ENCODE data around the gene IL1RAP. TPM values are rescaled to one million over a fixed set of nuclear protein-coding genes. Genes with fewer than 3 reads are reported as not detected.
"Not testable (repeated sequence)": the region's sequence is repeated elsewhere in the genome, so short reads cannot be mapped to it uniquely, and the experiment has no call there.

Gene IL1RAP, protein sequence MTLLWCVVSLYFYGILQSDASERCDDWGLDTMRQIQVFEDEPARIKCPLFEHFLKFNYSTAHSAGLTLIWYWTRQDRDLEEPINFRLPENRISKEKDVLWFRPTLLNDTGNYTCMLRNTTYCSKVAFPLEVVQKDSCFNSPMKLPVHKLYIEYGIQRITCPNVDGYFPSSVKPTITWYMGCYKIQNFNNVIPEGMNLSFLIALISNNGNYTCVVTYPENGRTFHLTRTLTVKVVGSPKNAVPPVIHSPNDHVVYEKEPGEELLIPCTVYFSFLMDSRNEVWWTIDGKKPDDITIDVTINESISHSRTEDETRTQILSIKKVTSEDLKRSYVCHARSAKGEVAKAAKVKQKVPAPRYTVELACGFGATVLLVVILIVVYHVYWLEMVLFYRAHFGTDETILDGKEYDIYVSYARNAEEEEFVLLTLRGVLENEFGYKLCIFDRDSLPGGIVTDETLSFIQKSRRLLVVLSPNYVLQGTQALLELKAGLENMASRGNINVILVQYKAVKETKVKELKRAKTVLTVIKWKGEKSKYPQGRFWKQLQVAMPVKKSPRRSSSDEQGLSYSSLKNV
- total RNA-seq, result 52.6 TPM

DNA sequence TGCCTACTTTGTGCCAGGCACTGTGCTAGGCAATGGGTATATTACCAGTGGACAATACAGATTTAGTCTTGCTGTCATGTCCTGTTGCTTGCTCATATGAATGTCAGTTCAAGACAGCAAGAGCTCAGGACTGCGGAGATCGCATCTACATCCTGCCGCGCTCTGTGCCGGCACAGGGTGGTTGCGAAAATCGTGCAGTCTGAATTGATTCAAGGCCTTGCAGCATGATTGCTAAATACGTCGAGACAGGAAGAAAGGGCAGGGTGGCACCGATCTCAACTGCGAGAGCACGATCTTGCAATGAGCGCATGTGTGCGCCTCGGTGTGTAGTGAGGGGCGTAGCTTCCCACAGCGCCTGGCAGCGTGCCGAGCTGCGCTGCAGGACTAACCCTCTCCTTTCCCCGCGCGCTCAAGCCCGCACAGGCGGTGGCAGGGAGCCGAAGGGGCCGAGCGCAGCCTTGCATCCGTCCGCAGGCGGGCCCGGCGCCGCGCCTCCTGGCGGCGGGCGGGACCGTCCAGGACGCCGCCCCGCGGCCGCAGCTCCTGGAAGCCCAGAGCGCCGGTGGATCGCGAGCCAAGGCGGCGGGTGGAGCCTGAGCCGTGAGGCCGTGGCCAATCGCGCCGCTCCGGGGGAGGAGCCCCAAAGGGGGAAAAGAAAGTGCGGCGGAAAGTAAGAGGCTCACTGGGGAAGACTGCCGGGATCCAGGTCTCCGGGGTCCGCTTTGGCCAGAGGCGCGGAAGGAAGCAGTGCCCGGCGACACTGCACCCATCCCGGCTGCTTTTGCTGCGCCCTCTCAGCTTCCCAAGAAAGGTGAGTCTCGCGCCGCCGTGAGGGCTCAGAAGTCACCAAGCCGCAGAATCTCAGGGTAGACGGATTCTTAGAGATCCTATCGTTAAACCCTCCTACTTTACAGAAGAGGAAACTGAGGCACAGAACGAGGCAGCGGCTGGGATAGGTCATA, at the start of gene IL1RAP:
Gene IL1RAP, plus strand, starts transcription at position 677 of the 962 bp plus-strand sequence. CDS start 50,205 bp downstream, outside the sequence.
- peak; percentile 97 for DNase-seq (ENCODE audit: low spot score)
- ATAC-seq, result peak; percentile 91

DNA sequence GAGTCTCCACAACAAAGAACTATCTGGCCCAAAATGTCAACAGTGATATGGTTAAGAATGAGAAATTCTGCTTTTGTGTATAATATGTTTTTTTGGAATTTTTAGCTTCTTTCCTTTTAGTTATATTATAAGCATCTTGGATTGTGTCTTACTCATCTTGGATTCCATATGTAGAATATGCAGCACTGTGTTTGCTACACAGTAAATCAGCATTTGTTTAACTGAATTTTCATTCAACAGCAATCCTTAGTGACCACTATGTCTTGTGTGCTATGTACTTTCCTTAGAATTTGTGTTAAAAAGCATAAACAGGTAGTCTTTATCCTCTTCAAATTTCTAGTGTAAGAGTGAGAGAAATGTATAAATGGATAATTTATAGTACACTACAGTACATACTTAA, 46.0 kb upstream of the IL1RAP start:
- DNase-seq (ENCODE audit: low spot score) (no peak), ATAC-seq (no peak)

DNA sequence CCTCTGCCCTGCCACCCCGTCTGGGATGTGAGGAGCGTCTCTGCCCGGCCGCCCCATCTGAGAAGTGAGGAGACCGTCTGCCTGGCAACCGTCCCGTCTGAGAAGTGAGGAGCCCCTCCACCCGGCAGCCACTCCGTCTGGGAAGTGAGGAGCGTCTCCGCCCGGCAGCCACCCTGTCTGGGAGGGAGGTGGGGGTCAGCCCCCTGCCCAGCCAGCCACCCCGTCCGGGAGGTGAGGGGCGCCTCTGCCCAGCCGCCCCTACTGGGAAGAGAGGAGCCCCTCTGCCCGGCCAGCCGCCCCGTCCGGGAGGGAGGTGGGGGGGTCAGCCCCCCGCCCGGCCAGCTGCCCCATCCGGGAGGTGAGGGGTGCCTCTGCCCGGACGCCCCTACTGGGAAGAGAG, 40.6 kb upstream of the IL1RAP start:
- DNase-seq (ENCODE audit: low spot score), result not testable (repeated sequence)

DNA sequence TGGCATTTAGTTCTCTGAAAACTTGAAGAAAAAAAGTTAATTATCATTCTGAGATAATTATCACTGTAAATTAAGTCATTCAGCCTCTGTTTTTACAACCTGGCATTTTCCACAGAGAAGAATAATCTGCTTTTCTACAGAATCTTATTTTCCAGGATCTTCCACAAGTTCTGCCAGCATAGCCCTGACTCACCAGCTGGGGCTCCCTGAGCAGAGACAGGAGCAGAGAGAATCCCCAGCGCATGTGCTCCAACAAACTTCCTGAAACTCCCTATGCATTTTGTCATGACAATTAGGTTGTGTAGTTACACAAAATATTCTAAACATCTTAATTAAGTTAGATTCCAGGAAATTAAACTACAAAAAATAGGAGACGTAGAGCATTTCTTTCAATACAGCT, 32.1 kb upstream of the IL1RAP start:
- no peak for DNase-seq (ENCODE audit: low spot score)
- ATAC-seq, result no peak

More for the DNA sequence above, 40.6 kb upstream of the IL1RAP start:
- not testable (repeated sequence) for ATAC-seq

DNA sequence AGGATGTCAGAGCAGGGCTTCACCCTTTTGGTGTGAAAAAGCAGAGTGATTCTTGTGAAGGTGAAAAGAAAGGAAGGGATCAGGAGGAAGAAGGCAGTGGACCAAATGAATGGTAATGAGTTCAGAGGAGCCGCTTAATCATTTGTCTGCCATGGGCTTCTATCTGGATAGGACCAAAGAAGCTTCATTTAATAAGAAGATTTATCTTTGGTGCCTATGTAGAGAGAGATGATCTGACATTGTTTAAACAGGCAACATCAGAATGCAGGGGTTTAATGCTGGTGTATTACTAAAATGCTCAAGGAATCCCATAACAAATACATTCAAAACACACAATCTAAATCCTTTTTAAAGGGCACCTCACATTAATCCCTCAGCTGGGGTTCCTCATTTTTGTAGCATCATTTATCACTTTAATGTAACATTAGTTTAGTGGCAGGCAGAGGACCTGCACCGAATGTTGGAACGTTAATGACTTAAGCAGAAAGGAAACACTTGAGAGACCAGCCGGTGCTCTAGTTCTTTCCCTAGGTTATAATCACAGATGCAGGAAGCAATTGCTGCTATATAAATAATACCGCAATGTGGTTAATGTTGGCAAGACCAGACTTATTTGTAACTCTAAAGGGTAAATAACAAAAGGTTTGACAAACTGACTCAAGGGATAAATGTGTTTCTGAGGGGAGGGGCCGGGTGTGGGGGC, 27.9 kb upstream of the IL1RAP start:
- ATAC-seq, result no peak

DNA sequence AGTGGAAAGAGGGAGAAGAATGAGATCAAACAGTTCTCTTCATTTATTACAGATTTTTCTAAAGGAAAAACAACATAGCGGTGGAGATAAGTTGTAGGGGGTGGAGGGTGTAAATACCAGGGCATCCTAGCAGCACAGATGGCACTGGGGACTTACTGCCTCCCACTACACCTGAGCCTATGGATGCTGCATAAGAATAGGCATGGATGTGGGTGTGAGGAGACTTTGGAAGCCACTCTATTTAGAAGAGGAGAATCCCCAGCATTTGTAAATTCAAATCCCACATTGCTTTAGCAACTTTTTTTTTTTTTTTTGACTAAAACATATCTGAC, 27.4 kb upstream of the IL1RAP start:
- ATAC-seq (no peak), DNase-seq (ENCODE audit: low spot score) (no peak)

More for the DNA sequence above, 27.9 kb upstream of the IL1RAP start:
- no peak for DNase-seq (ENCODE audit: low spot score)

DNA sequence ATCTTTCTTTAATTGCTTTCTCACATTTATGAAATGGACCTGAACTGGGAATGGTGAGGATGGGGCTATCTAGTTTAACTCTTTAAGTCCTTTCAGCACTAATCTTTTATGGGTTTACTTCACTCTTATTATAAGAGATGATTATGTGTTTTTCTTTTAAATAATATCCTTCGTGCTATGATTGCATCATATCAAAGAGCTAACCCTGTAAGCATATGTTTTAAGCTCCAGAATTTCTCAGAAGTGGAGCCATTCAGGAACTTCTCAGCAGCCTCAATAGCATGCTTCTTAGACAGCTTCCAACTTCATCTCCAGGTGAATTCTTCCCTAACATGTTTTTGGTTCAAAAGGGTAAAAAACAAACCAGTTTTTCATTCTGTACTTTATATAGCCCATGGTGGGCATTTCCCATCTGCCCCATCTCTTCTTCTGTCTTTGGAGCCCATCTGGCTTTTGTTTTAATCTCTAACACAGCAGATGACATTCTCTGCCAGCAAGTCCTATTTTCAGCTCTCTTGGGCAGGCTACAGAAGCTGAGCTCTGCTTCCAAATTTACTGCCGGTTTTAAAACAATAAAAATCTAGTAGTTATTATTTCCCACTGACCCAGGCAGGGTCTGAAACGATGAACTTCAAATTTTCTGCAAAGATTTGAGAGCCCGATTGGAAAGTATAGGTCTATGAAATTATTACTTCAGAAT, 26.8 kb upstream of the IL1RAP start:
- DNase-seq (ENCODE audit: low spot score) (no peak), ATAC-seq (no peak)

DNA sequence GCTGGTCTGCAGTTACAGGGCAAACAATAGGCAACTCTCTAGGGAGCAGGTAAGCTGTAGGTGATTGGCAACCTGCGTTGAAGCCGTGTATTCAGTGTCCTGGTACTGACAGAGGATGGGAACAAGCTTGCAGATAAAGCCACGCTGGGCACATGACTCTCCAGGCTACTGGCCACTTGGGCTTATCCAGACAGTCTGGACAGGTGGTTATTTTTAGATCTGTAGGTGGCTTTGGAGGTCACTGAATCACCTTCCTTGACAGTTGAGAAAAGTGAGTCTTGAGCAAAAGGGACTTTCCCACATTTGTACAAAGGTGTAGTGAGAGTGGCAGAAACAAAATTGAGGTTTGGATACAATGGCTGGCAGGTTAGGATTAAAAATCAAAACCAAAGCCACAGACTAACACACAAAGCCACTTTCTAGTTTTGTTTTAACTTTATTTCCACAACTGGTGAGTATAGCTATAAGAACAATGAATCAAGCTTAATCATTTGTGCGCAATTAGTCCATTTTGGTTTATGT, 22.3 kb upstream of the IL1RAP start:
- DNase-seq (ENCODE audit: low spot score), result no peak
- no peak for ATAC-seq

DNA sequence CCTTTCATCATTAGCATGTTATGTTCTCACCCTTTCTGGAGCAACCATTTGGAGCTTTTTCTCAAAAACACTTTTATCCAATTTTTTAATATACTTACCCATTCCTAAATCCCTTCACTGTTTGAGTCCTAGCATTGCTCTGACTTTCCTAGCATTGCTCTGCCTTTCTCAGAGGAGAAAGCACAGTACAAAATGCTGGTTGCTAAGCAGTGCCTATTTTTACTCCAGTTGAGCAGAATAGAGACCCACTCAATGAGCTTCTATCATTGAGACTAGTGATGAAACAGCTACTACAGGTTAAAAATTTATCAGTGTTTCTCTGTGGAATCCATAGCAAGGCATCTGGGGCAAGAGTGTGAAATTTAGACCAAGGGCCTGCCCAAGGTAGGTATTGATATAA, 21.8 kb upstream of the IL1RAP start:
- DNase-seq (ENCODE audit: low spot score) (no peak), ATAC-seq (no peak)

DNA sequence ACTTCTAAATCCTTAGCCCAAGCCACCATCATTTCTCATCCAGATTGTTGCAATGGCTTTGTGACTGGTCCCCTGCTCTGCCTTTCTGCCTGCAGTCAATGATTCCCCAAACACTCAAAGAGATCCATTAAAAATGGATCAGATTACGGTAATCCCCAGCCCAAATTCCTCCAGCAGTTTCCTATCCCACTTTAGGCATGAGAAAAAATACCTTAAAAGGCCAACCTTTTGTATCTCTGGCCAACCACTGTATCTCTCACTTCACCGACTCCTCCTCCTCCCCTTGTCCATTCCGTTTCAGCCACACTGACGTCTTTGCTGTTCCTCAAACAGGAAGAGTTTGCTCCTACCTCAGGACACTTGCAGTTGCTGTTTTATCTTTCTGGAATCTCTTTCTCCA, 20.9 kb upstream of the IL1RAP start:
- no peak for DNase-seq (ENCODE audit: low spot score)
- no peak for ATAC-seq

DNA sequence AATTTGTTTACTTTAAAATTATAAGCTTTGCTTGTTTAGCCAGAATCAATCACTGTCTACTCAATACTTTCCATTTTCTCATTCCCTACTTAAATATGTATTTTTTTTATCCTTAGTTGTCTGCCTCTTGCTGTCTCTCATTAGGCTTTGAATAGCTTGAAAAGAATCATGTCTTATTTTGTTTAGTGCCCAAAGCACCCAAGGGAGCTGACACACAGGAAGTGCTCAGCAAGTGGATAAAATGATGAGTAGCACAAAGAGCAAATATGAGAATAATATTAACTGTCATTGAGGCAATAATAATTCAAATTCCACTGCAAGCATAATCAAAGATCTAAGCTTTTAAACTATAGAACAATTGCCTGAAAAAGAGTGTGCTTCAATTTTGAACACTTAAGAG, 19.0 kb upstream of the IL1RAP start:
- no peak for DNase-seq (ENCODE audit: low spot score)
- ATAC-seq, result no peak

DNA sequence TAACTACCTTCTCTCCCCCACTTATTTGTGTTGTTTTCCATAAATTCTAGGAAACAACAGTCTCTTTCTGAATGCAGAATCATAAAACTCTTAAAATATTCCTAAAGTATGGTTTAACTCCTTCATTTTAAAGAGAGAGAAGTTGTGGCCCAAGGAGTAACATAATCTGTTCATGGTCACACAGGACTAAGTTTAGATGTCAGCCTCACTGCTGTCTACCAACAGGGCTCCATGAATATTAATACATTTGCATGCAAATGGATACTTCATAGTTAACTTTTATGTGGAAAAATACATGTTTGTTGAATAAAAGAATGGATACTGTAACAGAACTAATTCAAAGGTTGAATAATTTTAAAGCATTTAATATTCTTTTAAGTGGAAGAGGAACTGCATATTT, 18.5 kb upstream of the IL1RAP start:
- ATAC-seq (no peak), DNase-seq (ENCODE audit: low spot score) (no peak)

DNA sequence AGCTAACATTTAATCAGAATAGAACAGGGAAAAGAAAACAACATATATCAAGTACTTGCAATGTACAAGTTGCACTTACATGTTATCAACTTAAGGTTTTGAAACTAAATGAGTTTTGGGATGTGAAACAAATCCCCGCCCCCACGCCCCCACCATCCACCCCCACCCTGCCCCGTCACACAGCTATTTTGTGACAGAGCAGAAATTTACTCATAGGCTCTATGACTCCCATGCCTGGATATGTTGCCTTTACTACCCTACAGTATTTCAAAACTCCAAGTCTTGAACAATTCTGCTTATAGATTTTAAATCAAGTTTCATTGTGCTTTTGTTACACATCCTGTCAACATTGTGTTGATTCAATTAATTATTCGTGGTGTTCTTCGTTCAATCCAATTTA, 18.1 kb upstream of the IL1RAP start:
- ATAC-seq (no peak), DNase-seq (ENCODE audit: low spot score) (no peak)

DNA sequence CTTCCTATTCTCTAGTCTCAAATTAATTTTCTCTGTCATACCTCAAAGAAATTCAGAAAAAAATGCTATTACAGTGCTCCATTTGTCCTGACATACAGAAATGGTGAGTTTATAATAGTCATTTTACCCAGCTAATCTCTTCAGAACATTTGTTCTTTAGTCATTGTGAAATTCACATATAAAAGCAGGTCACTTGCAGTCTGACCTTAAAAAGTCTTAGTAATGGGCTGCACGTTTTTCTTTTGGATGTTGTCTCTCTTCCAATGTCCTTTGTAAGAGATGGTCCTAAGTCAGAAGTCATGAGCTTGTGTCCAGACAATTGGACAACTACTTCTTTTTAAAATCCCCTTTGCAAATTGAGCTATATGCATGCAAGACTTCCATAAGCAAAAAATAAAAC, 17.0 kb upstream of the IL1RAP start:
- DNase-seq (ENCODE audit: low spot score) (no peak), ATAC-seq (peak; percentile 23)

DNA sequence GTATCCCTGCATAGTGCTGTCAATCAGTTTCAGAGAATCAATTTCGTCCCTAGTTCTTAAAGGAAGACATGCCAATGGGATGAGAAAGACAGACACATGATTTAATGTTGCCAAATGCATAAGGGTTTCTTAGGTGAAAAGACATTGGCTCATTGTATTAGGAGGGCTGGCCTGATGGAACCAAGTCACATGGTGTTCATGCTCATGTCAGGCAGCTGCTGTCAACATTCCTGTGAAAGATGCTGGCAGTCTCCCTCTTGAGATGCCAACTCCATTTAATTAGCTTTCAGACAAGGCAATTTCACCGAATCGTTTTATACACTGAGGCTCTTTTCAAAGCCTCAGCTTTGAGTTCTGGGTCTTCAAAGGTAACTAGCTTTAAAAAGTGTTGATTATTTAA, 16.1 kb upstream of the IL1RAP start:
- no peak for ATAC-seq
- no peak for DNase-seq (ENCODE audit: low spot score)

DNA sequence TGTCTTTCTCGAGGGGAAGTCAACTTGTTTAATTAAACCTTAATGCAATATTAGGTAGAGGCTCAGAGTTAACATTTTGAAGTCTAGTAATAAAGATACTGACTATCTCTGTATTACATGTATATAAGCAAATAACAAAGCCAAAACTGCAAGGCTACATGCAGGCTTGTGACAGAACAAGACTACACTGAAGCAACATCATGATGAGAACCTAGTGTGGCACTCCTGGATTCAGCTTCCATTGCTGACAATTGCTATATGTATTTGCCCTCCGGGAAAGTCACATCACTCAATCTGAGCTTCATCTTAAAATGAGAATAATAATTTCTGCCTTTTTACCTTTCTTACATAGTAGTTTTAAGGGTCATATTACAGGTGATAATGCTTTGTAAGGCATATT, 15.6 kb upstream of the IL1RAP start:
- no peak for DNase-seq (ENCODE audit: low spot score)
- ATAC-seq, result no peak

DNA sequence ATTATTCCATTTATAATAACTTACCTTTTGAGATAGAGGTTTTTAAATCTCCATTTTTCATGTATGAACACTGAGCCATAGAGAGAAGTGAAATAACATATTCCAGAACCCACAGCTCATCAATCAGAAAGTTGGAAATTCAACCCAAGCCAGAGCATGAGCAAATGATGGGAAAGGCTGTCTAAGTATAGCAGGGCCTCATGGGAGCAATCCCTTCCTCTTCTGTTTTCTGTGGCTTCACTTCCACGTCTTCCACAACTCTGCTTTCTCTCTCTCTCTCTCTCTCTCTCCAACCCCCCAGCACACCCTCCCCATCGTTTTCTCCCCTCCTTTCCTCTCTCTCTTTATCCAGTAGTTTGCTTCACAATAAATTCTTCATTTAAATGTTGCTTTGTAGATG, 14.8 kb upstream of the IL1RAP start:
- ATAC-seq, result no peak

DNA sequence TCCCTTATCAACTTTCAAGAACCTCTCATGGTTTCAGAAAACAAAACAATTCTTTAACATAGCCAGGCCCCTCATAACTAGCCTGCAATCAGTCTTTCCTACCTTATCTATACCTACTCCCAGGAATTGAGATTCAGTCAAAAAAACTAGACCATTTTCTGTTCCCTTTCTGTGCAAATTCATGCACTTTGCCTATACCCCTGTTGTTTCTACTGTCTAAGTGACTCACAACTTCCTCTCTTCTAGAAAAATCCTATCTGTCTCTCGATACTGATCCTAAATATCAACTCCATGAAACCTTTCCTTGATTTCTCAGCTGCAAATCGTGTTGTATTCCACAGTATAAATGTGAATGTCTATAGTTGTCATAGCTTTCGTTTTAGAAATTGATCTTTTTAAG, 10.9 kb upstream of the IL1RAP start:
- ATAC-seq (no peak), DNase-seq (ENCODE audit: low spot score) (no peak)

More for the DNA sequence above, 14.8 kb upstream of the IL1RAP start:
- no peak for DNase-seq (ENCODE audit: low spot score)

DNA sequence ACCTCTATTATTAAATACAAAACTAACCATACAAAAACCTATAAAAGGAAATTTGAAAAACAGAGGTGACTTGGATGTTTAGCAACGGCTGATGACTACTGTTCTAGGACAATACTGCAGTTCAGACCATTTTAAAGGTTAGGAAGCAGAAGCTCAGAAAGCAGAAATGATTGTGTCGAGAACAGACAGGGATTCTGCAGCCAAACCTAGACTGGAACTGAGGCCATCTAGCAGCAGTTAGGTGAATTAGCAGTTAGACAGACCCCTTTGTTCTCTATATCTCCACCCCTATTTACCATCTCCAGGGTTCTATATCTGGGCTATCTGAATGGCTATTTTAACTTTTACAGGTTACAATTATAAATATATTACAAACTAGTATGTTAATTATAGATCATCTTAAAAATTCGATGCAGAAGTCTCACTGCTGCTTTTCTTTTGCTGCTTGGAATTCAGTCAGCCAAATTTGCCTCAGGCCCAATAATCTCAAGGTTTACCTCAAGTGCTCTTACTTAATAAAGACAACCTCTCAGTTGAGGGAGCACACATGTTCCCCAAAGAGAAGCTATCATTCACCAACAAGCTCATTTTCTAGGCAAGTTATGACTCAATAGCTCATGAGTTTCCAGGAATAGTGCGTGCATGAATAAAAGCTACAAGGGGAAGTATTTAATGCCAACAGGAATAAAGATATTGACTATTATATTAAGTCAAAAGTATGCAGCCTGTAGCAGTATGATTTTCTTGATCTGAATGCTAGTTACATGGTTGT, 9.3 kb upstream of the IL1RAP start:
- peak; percentile 63 for ATAC-seq
- DNase-seq (ENCODE audit: low spot score), result no peak

Measured in left lobe of liver (tissue), 2 donors.